GM18505 (cell line): Measurements from ENCODE around the gene COL19A1.

Experiments
- ATAC-seq: cut with Tn5 transposase; IDR thresholded peaks from one replicate; pipeline ENCODE4 v1.9.1; 2021; ENCODE audit not compliant: unreplicated experiment
- POLR2A ChIP-seq: IDR thresholded peaks from 4 replicates; pipeline ENCODE4 v1.6.1; 2011; ENCODE audit warnings: borderline replicate concordance; ENCODE audit not compliant: insufficient read depth, insufficient read length; ENCODE audit errors: extremely low read depth

COL19A1 gene

GRCh38 chr6:69846312-69846711, 20.0 kb upstream of the COL19A1 start:
- ATAC-seq = no peak
- TF ChIP-seq POLR2A = no peak

- ATAC-seq = no peak
- no peak for TF ChIP-seq POLR2A
These were observed 19.4 kb upstream of the COL19A1 start for GRCh38 chr6:69846770-69847491.

- TF ChIP-seq POLR2A = no peak
- no peak for ATAC-seq
These were observed 18.9 kb upstream of the COL19A1 start for GRCh38 chr6:69847492-69847788.

GRCh38 chr6:69848552-69848951, 17.8 kb upstream of the COL19A1 start:
- ATAC-seq = no peak
- TF ChIP-seq POLR2A = no peak

GRCh38 chr6:69852706-69853105, 13.7 kb upstream of the COL19A1 start:
- TF ChIP-seq POLR2A = no peak
- no peak for ATAC-seq

- no peak for TF ChIP-seq POLR2A
- ATAC-seq = no peak
These were observed 4.4 kb upstream of the COL19A1 start for GRCh38 chr6:69861986-69862385.

GRCh38 chr6:69863766-69864165, 2.6 kb upstream of the COL19A1 start:
- no peak for ATAC-seq
- no peak for TF ChIP-seq POLR2A

- no peak for ATAC-seq
- TF ChIP-seq POLR2A = no peak
These were observed 1.2 kb upstream of the COL19A1 start for GRCh38 chr6:69865126-69865525.

GRCh38 chr6:69866770-69867638, 648 bp downstream of the COL19A1 start:
- peak; percentile 67 for ATAC-seq
- TF ChIP-seq POLR2A = peak; percentile 60

GRCh38 chr6:69867639-69867976, 1.3 kb downstream of the COL19A1 start:
- no peak for TF ChIP-seq POLR2A
- ATAC-seq = no peak

- no peak for TF ChIP-seq POLR2A
- ATAC-seq = no peak
These were observed 2.0 kb downstream of the COL19A1 start for GRCh38 chr6:69868252-69868804.

GRCh38 chr6:69868961-69869360, 2.6 kb downstream of the COL19A1 start:
- no peak for ATAC-seq
- TF ChIP-seq POLR2A = no peak

GRCh38 chr6:69871107-69871506, 4.8 kb downstream of the COL19A1 start:
- ATAC-seq = no peak
- TF ChIP-seq POLR2A = no peak

- no peak for ATAC-seq
- no peak for TF ChIP-seq POLR2A
These were observed 6.9 kb downstream of the COL19A1 start for GRCh38 chr6:69873291-69873690.
